COR-L47 (cell line): ENCODE results near the gene RIMBP2.

Source experiments
- DNase-seq: peaks from one replicate; lab custom pipeline; 2025; lab: John Stamatoyannopoulos, UW

The RIMBP2 gene

DNA sequence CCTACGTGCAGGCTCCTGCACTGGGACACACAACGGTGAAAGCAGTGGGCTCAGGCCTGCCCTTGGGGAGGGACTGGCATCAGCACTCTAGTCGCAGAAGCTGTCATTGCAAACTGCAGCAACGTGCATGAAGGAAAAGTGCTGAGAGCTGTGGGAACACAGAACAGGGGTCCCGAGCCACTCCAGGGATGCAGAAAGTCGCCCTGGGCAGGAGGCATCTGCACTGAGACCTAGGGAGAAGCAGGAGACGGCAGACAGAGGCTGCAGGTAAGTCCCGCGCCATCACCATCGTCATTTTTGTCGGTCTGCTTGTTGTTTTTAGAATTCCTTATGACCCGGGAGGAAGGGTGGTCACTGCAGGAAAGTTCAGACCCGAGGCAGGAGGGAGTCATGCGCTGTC is 21.6 kb upstream of the RIMBP2 start:
- DNase-seq, result no peak

DNA sequence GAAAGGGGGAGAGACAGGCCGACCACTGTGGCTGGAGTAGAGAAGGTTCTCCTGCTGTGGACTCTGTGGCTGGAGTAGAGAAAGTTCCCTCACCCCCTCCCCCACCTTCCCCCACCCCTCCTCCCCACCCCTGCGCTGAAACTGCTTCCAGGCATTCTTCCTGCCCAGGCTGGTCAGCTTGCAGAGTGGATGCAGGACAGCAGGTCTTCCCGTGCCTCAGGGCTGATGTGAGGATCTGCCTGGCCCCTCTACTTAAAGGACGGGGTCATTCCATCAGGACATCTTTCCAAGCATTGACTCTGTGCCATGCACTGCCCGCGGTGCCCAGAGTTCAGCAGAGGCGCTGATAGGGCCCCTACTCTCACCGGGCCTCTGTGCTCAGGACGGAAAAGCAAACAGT is 13.2 kb upstream of the RIMBP2 start:
- DNase-seq, result no peak

DNA sequence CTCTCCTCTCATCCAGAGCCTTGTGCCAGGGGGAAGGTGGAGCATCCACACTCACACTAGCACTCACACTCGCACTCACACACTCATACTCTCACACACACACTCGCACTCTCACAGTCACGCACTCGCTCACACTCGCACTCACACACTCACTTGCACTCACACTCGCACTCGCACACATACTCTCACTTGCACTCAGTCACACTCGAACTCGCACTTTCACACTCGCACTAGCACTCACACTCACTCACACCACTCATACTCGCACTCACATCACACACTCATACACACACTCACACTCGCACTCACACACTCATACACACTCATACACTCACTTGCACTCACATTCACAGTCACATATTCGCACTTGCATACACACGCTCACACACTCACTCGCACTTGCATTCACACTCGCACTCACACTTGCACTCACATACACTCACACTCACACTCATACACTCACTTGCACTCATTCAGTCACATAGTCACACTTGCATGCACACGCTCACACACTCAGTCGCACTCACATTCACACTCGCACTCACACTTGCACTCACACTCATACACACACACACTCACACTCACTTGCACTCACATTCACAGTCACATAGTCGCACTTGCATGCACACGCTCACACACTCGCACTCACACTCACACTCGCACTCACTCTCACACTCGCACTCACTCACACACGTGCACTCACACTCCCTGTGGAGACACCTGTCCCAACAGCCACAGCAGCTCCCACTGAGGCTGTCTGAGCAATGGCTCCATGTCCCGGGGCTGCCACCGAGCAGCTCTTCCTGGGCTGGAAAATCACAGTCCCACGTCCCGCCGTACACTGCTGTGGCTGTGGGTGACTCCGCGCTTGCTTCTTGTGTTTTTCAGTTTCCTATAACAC is 12.3 kb upstream of the RIMBP2 start:
- DNase-seq, result no peak

DNA sequence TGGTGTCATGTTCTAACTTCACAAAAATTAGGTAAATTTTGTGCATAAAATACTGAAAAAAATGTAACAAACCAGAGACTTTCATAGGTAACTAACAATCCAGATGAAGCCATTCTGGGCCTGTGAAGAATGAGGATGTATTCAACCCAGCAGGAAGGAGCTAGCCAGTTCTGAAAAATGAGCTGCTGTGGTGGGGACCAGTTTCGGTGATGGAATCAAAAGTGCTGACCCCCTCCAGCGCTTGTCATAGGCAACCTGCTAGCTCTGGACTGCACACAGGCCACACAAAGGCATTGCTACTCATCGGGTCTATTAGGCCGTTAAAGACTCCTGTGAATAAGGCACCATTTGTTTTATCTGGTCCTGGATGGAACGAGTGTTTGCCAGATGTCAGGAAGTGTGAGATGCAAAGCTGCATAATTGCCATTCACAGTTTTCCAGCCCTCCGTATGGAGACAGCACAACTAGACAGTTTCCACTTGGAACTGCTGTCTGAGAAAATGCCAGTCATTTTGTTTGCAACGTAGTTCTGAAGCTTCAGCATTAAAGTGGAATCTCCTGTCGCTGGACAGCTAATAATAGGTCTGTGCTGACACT is 3.3 kb upstream of the RIMBP2 start:
- DNase-seq, result no peak

DNA sequence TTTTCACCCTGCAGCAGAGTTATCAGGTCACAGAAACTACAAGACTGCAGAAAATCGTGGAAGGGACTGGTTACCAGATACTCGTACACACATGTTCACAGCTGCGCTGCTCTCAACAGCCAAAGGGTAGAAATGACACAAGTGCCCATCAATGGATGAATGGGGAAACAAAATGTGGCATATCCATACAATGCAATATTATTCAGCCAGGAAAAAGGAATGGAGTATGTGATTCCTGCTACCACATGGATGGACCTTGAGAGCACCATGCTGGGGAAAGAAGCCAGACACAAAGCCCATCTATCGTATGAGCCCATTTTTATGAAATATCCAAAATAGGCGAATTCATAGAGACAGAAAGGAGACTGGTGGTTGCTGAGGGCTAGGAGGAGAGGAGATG is 1.7 kb upstream of the RIMBP2 start:
- DNase-seq, result no peak

DNA sequence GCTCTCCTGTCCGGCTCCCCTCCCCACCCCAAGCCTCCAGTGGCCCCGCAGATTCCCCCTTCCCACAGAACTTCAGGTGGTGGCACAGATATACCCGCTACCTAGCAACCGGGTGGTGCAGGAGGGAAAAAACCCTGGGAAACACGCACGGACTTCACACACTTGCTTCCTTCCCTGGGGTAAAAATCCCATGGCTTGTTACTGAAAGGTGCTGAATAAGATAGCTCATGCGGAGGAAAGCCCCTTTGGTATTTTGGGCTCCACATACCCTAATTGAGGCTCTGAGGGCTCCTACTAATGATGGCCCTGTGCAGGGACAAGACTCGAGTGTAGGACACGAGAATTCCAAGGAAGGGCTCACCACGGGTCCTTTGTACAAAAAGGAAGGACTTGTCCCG is 869 bp upstream of the RIMBP2 start:
- no peak for DNase-seq

DNA sequence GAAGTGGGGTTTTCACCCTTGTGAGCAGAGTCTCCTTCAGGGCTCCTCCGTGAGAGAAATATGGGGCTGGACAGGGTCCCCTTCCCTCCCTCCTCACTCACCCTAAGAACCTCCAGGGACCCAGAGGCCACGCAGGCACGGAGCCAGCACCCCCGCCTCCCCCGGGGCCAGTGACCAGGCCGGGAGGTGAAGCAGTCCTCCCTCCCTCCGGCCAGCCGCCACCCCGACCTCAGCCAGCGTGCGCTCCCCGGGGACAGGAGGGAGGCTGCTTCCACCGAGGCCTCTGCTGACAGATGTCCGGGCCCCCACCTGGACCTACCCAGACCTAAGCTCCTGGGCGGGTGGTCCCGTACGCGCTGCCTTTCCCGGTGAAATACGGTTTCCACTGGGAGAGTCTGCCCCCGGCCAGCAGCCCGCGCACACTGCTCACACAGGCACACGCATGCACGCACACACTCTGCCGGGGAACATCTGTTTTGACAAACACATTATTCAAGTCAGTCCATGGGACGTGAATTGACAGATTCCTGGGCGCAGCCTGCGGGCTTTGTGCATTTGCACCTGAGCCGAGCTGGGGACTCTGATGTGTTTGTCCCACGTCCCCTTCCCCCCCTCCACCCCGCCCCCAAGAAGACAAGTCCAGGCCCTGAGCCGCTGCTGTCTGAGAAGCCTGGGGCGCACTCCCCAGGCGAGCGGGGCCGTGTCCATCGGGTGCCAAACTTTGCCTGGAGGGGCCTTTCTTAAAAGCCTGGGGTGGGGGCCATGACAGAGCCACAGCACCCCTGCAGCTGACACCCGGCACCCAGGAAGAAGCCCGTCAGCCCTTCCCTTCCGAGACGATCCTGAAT is 725 bp downstream of the RIMBP2 start:
- no peak for DNase-seq

DNA sequence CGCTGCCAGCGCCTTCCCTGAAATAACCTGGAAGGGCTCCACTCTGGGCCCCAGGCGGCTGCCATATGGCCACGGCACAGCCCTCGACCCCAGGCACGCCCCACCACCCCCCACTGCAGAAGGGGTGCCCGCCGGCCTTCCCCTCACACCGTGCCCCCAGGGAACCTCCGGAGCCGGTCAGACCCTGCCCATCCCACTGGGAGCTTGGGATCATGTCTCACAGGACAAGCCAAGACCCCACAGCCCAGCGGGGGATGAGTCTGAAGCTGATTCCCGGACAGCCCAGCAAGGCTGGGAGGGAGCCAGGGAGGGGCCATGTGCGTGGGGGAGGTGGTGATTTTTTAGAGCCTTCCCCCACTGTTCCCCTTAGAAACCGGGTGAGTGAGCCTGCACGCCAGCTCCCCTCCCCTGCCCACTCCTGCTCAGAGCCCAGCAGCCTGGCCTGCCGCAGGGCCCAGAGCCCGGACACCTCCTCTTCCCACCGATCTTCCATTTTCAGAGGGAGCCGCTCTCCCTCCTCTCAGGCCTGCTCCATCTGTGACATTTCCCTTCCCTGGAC is 1.4 kb downstream of the RIMBP2 start:
- no peak for DNase-seq

DNA sequence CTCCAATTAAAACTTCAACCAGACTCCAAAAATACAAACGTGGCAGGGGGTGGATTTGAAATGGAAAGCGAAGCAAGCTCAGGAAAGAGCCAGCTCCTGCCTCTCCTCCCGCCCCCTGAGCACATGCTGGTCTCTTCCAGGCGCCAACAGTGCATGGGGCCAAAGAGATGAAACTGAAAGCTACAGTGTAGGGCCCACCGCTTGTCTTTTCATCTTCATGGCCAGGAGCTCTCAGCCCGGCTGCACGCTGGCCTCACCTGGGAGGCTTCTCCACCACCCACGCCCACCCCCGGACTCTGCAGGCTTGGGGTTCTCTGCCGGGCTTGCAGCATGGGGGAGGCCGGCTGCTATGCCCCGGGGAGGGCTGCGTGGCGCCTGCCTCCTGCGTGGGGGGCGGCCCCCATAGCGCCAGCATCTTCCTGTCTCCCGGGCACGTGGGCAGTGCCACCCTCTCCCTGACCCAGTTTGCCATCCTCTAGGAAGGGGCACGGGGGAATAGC is 2.0 kb downstream of the RIMBP2 start:
- no peak for DNase-seq

DNA sequence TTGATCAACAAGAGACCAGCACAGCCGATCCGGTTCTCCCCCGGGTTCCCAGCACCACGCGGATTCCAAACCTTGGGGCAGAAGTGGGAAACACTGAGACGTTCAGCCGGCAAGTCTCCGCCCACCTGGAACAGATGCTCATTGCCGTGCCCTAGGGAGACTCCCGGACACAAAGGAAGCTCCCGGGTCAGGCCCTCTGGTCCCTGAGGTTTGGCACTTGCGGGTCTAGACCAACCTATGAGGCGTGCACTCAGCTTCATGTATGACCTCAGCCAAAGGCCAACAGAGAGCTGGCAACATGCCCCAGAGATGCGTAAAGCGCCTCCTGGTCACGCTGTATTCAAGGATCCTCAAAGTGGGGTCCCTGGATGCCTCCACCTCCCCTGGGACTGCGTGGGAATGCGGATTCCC is 2.5 kb downstream of the RIMBP2 start:
- no peak for DNase-seq

DNA sequence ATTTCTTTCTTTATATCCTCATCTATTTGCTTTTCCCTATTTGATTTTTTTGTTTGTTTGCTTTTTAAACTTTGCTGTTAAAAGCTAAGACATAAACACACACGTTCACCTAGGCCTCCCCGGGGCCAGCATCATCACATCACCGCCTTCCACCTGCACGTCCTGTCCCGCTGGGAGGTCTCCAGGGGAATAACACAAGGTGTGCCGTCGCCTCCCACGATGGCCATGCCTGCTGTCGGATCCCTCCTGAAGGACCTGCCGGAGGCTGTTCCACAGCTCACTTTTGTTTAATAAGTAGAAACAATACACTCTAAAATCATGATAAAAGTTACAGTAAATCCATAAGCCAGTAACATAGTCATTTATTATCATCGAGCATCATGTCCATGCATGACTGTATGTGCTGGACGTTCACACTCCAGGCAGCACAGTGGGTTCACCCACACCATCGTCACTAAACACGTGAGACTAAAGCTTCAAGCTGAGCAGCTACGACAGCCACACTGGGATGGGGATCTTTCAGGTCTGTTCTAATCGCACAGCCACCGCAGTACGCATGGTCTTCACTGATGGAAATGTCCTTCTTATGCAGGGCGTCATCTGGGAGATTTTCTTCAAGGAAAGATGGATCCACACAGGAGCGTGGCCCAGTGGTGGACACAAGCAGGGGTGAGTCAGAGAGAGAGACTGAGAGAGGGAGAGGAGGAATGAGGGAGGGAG is 3.6 kb downstream of the RIMBP2 start:
- no peak for DNase-seq

DNA sequence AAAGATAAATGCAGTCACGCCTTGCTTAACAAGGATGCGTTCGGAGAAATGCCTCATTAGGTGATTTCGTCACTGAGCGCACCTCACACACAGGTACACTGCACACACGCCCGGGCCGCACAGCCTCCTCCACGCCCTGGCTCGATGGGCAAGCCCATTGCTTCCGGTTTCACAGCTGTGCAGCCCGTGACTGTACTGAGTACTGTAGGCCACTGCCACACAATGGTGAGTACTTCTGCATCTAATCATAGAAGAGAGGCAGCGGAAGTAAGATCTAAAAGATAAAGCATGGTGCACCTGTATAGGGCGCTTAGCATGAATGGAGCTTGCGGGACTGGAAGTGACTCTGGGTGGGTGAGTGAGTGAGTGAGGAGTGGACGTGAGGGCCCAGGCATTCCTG is 4.3 kb downstream of the RIMBP2 start:
- no peak for DNase-seq

DNA sequence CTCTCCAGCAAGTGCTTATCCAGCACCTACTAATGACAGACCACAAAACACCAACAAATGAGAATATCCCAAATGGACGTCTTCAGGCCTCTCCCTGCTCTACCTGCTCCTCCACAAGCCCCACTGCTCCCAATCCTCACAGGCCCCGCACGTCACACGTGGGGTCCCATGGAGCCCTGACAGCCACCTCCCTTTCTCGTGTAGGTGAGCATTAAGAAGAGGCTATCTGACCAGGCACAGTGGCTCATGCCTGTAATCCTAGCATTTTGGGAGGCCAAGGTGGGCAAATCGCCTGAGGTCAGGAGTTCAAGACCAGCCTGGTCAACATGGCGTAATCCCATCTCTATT is 5.4 kb downstream of the RIMBP2 start:
- no peak for DNase-seq

DNA sequence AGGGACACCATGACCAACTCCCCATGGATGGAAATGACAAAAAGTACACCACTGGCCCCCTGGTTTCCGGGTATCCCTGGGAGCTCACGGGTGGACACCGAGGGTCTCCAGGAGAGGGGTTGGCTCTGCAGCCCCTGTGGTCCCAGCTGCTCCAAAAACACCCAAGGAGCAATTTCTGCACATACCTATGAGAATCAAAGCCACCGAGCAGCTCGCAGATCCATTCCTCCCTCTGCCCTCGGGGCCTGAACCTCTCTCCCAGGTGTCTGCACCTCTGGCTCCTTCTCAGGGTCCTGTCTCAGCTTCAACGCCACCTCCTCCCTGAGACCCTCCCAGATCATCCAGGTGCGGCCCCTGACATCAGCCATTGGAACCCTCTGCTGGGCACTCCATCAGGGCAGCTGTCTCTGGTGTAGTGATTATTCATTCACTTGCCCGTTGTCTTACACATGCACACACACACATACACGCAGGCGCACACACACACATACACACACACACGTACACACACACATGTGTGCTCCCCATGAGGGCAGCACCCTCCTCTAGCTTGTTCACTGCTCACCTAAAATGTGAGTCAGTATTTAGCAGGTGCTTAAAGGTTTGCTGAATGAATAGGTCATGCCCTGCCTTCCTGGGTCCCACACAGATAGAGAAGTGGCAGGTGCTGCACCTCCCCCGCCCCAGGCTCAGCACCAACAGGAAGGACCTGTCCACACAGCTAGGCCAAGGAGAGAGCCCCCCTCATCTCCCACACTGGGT is 5.9 kb downstream of the RIMBP2 start:
- DNase-seq, result no peak

DNA sequence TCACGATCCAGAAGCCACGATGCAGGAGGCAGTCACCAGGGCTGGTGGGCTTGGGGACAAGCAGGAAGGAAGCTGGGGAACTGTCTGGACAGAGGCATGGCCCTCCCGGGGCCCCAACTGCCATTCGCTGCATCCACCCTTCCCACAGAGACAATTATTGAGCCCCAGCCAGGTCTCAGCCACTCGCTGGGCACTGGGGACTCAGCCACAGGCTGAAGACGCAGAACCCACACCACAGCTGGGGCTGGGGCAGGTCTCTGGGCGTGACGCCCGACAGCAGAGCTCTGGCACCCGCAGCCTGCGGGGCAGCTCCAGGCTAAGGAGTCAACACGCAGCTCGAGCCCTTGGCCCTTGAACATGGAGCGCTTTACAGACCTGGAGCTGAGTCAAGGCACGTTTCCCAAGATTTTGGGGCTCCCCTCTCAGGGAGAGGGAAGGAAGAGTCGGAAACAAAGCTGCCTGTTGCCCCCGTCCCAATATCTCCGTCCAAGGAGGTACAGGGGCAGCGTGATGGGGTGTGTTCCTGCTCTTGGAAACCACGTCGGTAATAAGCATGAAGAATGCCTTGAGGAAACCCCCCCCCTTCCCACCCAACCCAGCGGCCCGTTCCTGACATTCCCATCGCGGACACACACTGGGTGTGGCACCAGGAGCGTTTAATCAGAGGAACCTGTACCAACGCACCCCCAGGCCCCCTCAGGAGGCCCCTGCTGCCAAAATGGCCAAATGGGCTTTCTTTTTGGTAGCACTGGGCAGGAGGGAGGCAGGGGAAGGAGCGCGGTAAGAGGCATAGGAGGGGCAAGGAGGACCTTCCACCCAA is 6.7 kb downstream of the RIMBP2 start:
- no peak for DNase-seq

DNA sequence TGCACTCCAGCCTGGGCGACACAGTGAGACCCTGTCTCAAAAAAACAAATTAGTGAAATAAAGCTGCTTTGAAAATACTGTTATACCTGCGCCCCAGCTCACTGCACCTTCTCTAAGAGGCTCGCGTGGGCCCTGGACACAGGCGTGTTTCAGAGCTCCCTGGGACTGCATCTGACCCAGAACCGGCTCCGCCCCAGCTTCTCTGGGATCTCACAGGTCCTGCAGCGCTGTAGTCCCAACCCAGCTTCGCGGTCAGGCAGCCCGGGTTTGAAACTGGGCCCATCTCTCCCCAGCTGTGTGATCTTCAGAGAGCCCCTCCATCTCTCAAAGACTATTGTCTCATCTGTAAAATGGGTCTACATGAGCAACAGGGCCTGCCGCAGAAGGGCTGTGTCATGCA is 7.5 kb downstream of the RIMBP2 start:
- DNase-seq, result no peak

DNA sequence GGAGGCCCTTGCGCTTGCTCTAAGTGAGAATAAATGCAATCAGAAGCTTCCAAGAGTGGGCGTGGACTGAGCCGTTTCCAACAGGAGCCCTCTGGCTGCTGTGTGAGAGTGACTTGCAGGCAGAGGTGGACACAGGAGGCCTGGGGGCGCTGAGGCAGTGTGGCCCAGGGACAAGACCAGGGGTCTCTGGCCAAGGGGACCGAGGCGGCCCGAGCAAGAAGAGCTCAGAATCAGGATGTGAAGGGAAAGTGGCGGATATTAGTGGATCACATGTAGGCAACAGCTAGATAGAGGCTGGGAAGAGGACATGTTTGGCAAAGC is 8.6 kb downstream of the RIMBP2 start:
- DNase-seq, result no peak

DNA sequence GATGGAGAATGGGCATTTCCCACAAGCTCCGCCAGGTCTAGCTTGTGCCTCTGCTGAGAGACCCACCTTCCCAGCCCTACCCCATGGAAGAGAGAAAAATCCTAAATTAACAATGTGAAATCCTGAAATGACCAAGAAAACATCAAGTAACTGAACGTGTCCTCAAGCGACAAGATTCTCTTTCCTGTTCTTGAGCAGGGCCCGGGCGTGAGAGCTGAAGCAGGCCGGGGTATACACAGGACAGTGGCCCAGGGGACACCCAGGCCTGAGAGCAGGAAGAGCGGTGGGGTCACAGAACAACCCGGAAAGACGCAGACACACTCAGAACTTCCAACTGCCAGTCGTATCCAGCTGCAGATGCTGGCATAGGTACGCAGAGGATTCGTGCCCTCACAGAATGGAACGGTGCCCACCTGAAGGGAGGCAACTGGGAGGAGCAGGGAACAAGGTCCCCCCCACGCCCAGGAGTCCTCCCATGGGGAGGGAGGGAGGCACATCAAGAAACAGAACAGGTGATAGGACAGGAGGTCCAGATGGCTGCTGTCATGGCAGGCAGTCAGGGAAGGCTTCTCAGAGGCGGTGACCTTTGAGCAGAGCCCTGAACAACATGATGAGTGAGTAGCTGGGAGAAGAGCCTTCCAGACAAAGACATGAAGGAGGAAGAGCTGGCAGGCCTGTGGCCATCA is 9.1 kb downstream of the RIMBP2 start:
- DNase-seq, result no peak

DNA sequence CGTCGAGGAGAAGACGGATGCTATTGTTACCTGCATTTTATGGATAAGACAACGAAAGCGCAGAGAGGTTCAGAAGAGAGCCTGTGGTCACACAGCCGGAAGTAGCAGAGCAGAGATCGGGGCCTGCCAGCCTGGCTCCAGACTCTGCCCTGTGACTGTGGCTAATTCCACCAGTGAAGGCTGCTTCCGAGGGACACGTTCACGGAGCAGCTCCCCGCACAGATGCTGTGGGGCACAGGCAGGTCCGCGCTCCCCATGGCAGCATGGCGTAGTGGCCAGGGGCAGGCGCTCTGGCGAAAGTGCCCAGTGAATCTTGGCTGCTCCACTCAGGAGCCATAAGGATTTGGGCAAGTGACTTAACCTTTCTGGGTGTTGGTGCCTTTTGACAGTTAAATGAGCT is 9.8 kb downstream of the RIMBP2 start:
- DNase-seq, result no peak
